WTC11 (cell line): ENCODE measurements around the gene NLGN1. TPM values are rescaled to one million over a fixed set of nuclear protein-coding genes. Genes with fewer than 3 reads are reported as not detected.

ENCODE experiments used
- ATAC-seq: fragments of 200-7000 bp; cut with Tn5 transposase; 2 replicates; pipeline ENCODE4 v1.10.0; 2021; ENCODE audit warnings: mild to moderate bottlenecking, moderate library complexity
- CTCF ChIA-PET: fragments of 300-600 bp; sonication (Branson Sonifier 250); formaldehyde crosslinking; loops from one replicate; lab custom pipeline; 2021; ENCODE audit warnings: antibody characterized with exemption; lab: Charles Lee
- POLR2A ChIA-PET: fragments of 350-600 bp; sonication (Branson Sonifier 250); formaldehyde crosslinking; loops from one replicate; lab custom pipeline; 2021; ENCODE audit warnings: antibody characterized with exemption; lab: Charles Lee
- DNase-seq: peaks from one replicate; pipeline ENCODE4 v3.0.0; 2021; ENCODE audit warnings: low spot score
- H3K27ac Mint-ChIP-seq: 2 replicates; pipeline ENCODE4 v1.8.0; 2021; ENCODE audit warnings: mixed read lengths
- H3K27me3 Mint-ChIP-seq: 2 replicates; pipeline ENCODE4 v1.8.0; 2021; ENCODE audit warnings: low read depth, mild to moderate bottlenecking, moderate library complexity, mixed read lengths
- H3K36me3 Mint-ChIP-seq: 2 replicates; pipeline ENCODE4 v1.8.0; 2021; ENCODE audit warnings: mixed read lengths
- H3K4me1 Mint-ChIP-seq: 2 replicates; pipeline ENCODE4 v1.8.0; 2022; ENCODE audit warnings: mixed read lengths
- H3K4me3 Mint-ChIP-seq: 2 replicates; pipeline ENCODE4 v1.8.0; 2021; ENCODE audit warnings: mild to moderate bottlenecking, moderate library complexity, mixed read lengths
- H3K9me3 Mint-ChIP-seq: 2 replicates; pipeline ENCODE4 v1.8.0; 2021; ENCODE audit warnings: mixed read lengths
- AFF4 ChIP-seq: sonication (generic); formaldehyde crosslinking; IDR thresholded peaks from 2 replicates; pipeline ENCODE4 v1.8.1; 2023; ENCODE audit warnings: mild to moderate bottlenecking, missing genetic modification reagents, borderline replicate concordance
- CREB1 ChIP-seq: sonication (generic); formaldehyde crosslinking; IDR thresholded peaks from 2 replicates; pipeline ENCODE4 v1.8.0; 2023; ENCODE audit warnings: mild to moderate bottlenecking, missing genetic modification reagents
- CREM ChIP-seq: sonication (generic); formaldehyde crosslinking; IDR thresholded peaks from 2 replicates; pipeline ENCODE4 v1.8.1; 2022; ENCODE audit warnings: mild to moderate bottlenecking, missing genetic modification reagents, moderate library complexity
- GABPB1 ChIP-seq: sonication (generic); formaldehyde crosslinking; IDR thresholded peaks from 2 replicates; pipeline ENCODE4 v1.8.1; 2023; ENCODE audit warnings: mild to moderate bottlenecking, missing genetic modification reagents
- MYBL2 ChIP-seq: sonication (generic); formaldehyde crosslinking; IDR thresholded peaks from 2 replicates; pipeline ENCODE4 v1.8.1; 2023; ENCODE audit warnings: mild to moderate bottlenecking, moderate library complexity, missing genetic modification reagents
- NFYB ChIP-seq: sonication (generic); formaldehyde crosslinking; conservative IDR thresholded peaks from 2 replicates; pipeline ENCODE4 v1.8.0; 2022; ENCODE audit warnings: low read depth, missing genetic modification reagents
- USF1 ChIP-seq: sonication (generic); formaldehyde crosslinking; IDR thresholded peaks from 2 replicates; pipeline ENCODE4 v1.8.0; 2022; ENCODE audit warnings: mild to moderate bottlenecking, missing genetic modification reagents
- ZNF512 ChIP-seq: sonication (generic); formaldehyde crosslinking; IDR thresholded peaks from 2 replicates; pipeline ENCODE4 v1.8.1; 2022; ENCODE audit warnings: missing genetic modification reagents, borderline replicate concordance
- total RNA-seq: library from RNA; stranded (reverse); gene quantifications from 3 replicates; pipeline ENCODE4 v1.2.3, GENCODE V29; 2021

NLGN1 gene
- total RNA-seq, 1 experiment from 2014 or later, result 12.4 TPM

GRCh38 chr3:174335324-174335723 is 937.8 kb downstream of the NLGN1 start (continued):
- TF ChIP-seq AFF4 (CRISPR knock-in tag) (no peak), ZNF512 (no peak), CREM (no peak), CREB1 (no peak), GABPB1 (CRISPR knock-in tag) (no peak), USF1 (CRISPR knock-in tag) (no peak), NFYB (no peak)

GRCh38 chr3:174335910-174336309 is 938.4 kb downstream of the NLGN1 start:
- no peak overlapping the region for H3K27ac Mint-ChIP-seq
- ChIA-PET POLR2A (no interaction called here), CTCF (no interaction called here)
- H3K9me3 Mint-ChIP-seq, result peaks cover 14% of the 10 kb centered on the region
- H3K36me3 Mint-ChIP-seq, result peaks cover 2% of the 10 kb centered on the region
- H3K4me1 Mint-ChIP-seq, result peaks cover 25% of the 10 kb centered on the region
- no peak overlapping the region for H3K4me3 Mint-ChIP-seq
- H3K27me3 Mint-ChIP-seq, result peaks cover 4% of the 10 kb centered on the region; the same call in 1 of the 2 replicates
- ATAC-seq (no peak), DNase-seq (no peak)
- TF ChIP-seq MYBL2 (CRISPR knock-in tag), result no peak
